Breast epithelium (tissue), 3 donors: Measurements from ENCODE around the gene ACP7.

Source experiments
- CTCF ChIP-seq, 3 donors: fragments of 450-650 bp; IDR thresholded peaks; one replicate each; pipeline ENCODE4 v1.5.1; 2016 to 2017; ENCODE audit warnings: antibody characterized with exemption in 3 of 3, mild to moderate bottlenecking in 3 of 3, moderate library complexity in 3 of 3
- POLR2A ChIP-seq: fragments of 450-650 bp; IDR thresholded peaks from one replicate; pipeline ENCODE4 v1.6.1; 2016; ENCODE audit warnings: antibody characterized with exemption, mild to moderate bottlenecking, moderate library complexity
- POLR2AphosphoS5 ChIP-seq, 3 donors: sonication (generic); formaldehyde crosslinking; IDR thresholded peaks; one replicate each; pipeline ENCODE4 v1.6.1; 2017; ENCODE audit warnings: antibody characterized with exemption in 3 of 3

GRCh38 chr19:39140594-39140993 is 56.4 kb downstream of the ACP7 start:
- no peak for TF ChIP-seq POLR2AphosphoS5 (IDR thresholded peaks at IDR 0.05)
- no peak for TF ChIP-seq POLR2A
- TF ChIP-seq CTCF (IDR thresholded peaks at IDR 0.05), result no peak
